ENCODE data around the gene DRICH1. TPM values are rescaled to one million over a fixed set of nuclear protein-coding genes. Genes with fewer than 3 reads are reported as not detected.

The DRICH1 gene
- total and polyA plus RNA-seq, 2 of the 13 experiments (the other 11 are each of a cell fraction or from before 2014, with no cell fraction given): 0.22 to 0.66 TPM

DNA sequence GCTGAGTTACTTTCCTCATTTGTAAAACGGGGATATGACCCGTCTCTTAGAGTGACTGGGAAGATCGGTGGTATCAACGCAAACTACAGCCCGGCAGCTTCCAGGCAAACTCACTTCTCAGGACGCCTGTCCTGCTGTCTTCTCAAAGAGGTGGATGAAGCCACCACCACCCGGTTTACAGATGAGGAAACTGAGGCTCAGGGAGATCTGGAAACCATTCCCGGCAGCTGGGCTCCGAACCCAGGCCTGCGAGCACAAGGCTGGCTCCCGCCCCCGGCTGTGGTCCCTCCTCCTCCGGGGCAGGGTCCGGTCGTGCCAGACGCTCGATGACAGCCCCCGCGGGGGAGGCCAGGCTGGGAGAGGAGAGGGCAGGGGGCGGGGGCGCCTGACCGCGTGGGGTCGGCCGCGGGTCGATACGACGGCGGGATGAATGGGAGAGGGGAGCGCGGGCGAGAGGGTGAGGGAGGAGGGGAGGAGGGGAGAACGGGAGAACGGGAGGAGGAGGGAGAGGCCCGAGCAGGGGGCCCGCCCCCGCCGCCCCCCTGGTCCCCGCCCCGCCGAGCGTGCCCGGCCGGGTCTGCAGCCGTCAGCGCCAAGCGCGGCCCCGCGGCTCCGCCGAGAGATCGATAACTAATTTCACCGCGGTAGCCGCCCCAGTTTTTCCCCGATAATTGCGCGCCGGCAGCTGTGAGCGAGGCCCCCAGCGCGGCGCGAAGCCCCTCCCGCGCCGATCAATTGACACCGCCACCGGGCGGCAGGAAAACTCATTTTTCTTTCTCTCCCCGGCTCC lies 66.0 kb downstream of the DRICH1 start (continued):
- TF ChIP-seq ZNF557 (CRISPR knock-in tag; IDR thresholded peaks at IDR 0.05) (no peak), ZNF263 (CRISPR knock-in tag; IDR thresholded peaks at IDR 0.05) (peak; percentile 92), ZBTB42 (CRISPR knock-in tag; IDR thresholded peaks at IDR 0.05) (no peak), ZFP1 (CRISPR knock-in tag; IDR thresholded peaks at IDR 0.05) (no peak), ZNF460 (CRISPR knock-in tag; IDR thresholded peaks at IDR 0.05; ENCODE audit: borderline replicate concordance) (no peak), SMAD9 (CRISPR knock-in tag; IDR thresholded peaks at IDR 0.05) (no peak), HNF4G (IDR thresholded peaks at IDR 0.05; ENCODE audit: borderline replicate concordance, low read depth, low read length) (peak; percentile 48), HNF4G (CRISPR knock-in tag; IDR thresholded peaks at IDR 0.05; ENCODE audit: borderline replicate concordance, low read depth) (no peak), ZNF572 (CRISPR knock-in tag; IDR thresholded peaks at IDR 0.05) (no peak), SAFB2 (CRISPR knock-in tag; IDR thresholded peaks at IDR 0.05; ENCODE audit: borderline replicate concordance, low read depth) (0 out of 2 replicates have a peak, but pooled peaks have one; percentile 29), PCBP2 (optimal IDR thresholded peaks at IDR 0.05; ENCODE audit: low read depth, low read length, poor library complexity, severe bottlenecking) (no peak), ZNF136 (CRISPR knock-in tag; IDR thresholded peaks at IDR 0.05; ENCODE audit: low read depth) (no peak), KDM2A (CRISPR knock-in tag; IDR thresholded peaks at IDR 0.05; ENCODE audit: borderline replicate concordance, low read depth) (peak; percentile 52; the same call in 1 of the 2 replicates), NR3C1 (CRISPR knock-in tag; IDR thresholded peaks at IDR 0.05) (no peak), ARNT (IDR thresholded peaks at IDR 0.05) (no peak), ZNF678 (CRISPR knock-in tag; IDR thresholded peaks at IDR 0.05) (no peak), ZNF354B (CRISPR knock-in tag; IDR thresholded peaks at IDR 0.05) (no peak), TEAD3 (CRISPR knock-in tag; optimal IDR thresholded peaks at IDR 0.05; ENCODE audit: borderline replicate concordance) (no peak), NCOA1 (CRISPR knock-in tag; IDR thresholded peaks at IDR 0.05) (no peak), ZFYVE20 (CRISPR knock-in tag; IDR thresholded peaks at IDR 0.05; ENCODE audit: borderline replicate concordance, low read depth) (no peak), NRL (CRISPR knock-in tag; IDR thresholded peaks at IDR 0.05; ENCODE audit: borderline replicate concordance) (peak; percentile 51; the same call in 1 of the 2 replicates)
- TF ChIP-seq, protein P1, sequence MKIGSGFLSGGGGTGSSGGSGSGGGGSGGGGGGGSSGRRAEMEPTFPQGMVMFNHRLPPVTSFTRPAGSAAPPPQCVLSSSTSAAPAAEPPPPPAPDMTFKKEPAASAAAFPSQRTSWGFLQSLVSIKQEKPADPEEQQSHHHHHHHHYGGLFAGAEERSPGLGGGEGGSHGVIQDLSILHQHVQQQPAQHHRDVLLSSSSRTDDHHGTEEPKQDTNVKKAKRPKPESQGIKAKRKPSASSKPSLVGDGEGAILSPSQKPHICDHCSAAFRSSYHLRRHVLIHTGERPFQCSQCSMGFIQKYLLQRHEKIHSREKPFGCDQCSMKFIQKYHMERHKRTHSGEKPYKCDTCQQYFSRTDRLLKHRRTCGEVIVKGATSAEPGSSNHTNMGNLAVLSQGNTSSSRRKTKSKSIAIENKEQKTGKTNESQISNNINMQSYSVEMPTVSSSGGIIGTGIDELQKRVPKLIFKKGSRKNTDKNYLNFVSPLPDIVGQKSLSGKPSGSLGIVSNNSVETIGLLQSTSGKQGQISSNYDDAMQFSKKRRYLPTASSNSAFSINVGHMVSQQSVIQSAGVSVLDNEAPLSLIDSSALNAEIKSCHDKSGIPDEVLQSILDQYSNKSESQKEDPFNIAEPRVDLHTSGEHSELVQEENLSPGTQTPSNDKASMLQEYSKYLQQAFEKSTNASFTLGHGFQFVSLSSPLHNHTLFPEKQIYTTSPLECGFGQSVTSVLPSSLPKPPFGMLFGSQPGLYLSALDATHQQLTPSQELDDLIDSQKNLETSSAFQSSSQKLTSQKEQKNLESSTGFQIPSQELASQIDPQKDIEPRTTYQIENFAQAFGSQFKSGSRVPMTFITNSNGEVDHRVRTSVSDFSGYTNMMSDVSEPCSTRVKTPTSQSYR (CRISPR knock-in tag; IDR thresholded peaks at IDR 0.05; ENCODE audit: borderline replicate concordance): peak; percentile 54; the same call in 1 of the 2 replicates
- TF ChIP-seq, protein P2, sequence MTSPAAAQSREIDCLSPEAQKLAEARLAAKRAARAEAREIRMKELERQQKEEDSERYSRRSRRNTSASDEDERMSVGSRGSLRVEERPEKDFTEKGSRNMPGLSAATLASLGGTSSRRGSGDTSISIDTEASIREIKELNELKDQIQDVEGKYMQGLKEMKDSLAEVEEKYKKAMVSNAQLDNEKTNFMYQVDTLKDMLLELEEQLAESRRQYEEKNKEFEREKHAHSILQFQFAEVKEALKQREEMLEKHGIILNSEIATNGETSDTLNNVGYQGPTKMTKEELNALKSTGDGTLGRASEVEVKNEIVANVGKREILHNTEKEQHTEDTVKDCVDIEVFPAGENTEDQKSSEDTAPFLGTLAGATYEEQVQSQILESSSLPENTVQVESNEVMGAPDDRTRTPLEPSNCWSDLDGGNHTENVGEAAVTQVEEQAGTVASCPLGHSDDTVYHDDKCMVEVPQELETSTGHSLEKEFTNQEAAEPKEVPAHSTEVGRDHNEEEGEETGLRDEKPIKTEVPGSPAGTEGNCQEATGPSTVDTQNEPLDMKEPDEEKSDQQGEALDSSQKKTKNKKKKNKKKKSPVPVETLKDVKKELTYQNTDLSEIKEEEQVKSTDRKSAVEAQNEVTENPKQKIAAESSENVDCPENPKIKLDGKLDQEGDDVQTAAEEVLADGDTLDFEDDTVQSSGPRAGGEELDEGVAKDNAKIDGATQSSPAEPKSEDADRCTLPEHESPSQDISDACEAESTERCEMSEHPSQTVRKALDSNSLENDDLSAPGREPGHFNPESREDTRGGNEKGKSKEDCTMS (CRISPR knock-in tag; conservative IDR thresholded peaks at IDR 0.05): no peak
- TF ChIP-seq, protein P3, sequence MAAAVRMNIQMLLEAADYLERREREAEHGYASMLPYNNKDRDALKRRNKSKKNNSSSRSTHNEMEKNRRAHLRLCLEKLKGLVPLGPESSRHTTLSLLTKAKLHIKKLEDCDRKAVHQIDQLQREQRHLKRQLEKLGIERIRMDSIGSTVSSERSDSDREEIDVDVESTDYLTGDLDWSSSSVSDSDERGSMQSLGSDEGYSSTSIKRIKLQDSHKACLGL (CRISPR knock-in tag; IDR thresholded peaks at IDR 0.05): 0 out of 2 replicates have a peak, but pooled peaks have one; percentile 16
- TF ChIP-seq, protein P4, sequence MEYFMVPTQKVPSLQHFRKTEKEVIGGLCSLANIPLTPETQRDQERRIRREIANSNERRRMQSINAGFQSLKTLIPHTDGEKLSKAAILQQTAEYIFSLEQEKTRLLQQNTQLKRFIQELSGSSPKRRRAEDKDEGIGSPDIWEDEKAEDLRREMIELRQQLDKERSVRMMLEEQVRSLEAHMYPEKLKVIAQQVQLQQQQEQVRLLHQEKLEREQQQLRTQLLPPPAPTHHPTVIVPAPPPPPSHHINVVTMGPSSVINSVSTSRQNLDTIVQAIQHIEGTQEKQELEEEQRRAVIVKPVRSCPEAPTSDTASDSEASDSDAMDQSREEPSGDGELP (IDR thresholded peaks at IDR 0.05; ENCODE audit: borderline replicate concordance, low read depth): peak; percentile 38; the same call in 1 of the 2 replicates
